ENCODE measurements around the gene ZC3H4.
"Not testable (repeated sequence)": the region's sequence is repeated elsewhere in the genome, so short reads cannot be mapped to it uniquely, and the experiment has no call there.

Gene ZC3H4

GRCh38 chr19:47107953-47108746 lies 5.4 kb downstream of the ZC3H4 start:
- DNase-seq (ENCODE audit: low spot score), result no peak

GRCh38 chr19:47107202-47107952 lies 6.2 kb downstream of the ZC3H4 start:
- no peak for DNase-seq (ENCODE audit: low spot score)

GRCh38 chr19:47106821-47107201 lies 6.8 kb downstream of the ZC3H4 start:
- DNase-seq (ENCODE audit: low spot score), result no peak

DNA sequence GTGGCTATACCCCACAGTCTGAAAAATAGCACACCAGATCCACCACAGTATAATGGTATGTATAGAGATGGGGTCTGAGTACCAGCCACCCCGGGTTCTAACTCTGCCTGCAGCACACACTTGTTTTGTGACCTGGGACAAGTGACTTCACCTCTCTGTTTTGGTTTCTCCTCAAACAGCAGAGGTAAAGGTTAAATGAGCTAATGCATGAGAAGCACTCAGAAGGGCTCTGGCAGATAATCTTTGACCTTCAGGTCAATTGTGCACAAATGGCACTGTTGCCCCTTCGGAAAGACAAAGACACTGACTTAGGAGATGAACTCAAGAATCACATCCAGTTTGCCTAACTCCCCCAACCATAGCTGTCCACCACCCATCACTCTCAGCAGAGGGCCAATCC lies 7.7 kb downstream of the ZC3H4 start:
- no peak for DNase-seq (ENCODE audit: low spot score)

DNA sequence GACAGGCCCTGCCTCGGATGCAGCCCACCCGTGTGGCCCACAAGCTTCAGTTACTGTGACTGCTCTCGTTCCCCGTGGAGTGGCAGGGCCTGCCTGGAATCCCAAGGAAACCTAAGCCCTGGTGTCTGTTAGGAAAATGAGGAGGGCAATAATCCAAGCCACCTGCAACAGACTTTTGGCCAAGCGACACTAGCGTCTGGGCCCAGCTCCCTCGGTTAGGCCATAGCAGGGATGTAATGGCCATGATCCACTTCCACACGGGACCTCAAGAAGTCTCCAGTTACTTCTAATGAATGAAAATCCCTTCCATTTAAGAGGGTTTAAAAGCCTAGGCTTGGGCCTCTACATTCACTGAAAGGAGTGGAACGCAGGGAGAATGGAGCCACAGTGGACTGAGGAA lies 8.9 kb downstream of the ZC3H4 start:
- no peak for DNase-seq (ENCODE audit: low spot score)

DNA sequence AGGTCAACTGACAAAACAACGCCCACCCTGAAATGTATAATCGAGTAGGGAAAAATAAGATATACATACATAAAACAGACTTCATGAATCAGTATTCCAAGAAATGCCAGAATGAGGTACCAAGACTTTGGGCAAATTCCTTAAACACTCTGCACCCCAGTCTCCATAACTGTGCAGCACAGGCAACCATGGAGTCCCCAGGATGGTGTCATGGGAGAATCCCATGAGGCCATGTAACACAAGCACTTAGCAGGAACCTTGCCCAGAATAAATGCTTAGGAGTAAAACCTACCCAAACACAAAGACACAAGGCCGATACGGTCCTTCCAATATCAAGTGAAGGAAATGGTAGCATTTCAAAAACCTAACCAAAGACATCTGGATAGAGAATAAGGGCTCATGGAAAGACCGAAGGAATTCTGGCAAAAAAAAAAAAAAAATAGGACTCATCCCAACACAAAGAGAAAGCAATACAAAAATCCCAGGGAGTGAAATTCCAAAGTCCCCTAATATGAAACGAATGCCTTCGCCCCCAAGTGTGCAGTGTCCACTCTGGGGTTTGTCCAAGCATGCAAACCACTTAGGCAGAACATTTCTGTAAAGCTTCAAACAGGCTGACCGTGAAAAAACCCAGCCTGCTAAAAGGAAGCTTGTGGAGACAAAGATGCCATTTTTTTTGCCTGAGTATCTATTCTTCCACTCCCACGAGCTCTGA lies 11.1 kb downstream of the ZC3H4 start:
- DNase-seq (ENCODE audit: low spot score), result no peak

GRCh38 chr19:47101116-47101515 lies 12.5 kb downstream of the ZC3H4 start:
- not testable (repeated sequence) for DNase-seq (ENCODE audit: low spot score)

GRCh38 chr19:47100290-47100689 lies 13.3 kb downstream of the ZC3H4 start:
- DNase-seq (ENCODE audit: low spot score), result no peak

- no peak for DNase-seq (ENCODE audit: low spot score)
These were observed 14.0 kb downstream of the ZC3H4 start for GRCh38 chr19:47099576-47100050.

DNA sequence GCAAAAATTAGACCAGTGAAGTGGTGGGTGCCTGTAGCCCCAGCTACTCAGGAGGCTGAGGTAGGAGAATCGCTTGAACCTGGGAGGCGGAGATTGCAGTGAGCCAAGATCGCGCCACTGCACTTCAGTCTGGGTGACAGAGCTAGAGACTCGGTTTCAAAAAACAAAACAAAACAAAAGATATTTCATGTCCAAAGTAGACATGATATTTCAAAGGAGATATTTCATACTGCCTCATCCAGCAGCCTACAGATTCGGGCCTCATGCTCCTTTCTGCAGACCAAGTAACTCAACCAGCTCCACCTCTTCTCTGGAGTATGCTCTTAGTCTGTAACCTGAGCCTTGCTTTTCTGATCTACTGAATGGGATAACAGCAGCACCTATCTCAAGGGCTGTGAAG lies 15.0 kb downstream of the ZC3H4 start:
- DNase-seq (ENCODE audit: low spot score), result no peak

DNA sequence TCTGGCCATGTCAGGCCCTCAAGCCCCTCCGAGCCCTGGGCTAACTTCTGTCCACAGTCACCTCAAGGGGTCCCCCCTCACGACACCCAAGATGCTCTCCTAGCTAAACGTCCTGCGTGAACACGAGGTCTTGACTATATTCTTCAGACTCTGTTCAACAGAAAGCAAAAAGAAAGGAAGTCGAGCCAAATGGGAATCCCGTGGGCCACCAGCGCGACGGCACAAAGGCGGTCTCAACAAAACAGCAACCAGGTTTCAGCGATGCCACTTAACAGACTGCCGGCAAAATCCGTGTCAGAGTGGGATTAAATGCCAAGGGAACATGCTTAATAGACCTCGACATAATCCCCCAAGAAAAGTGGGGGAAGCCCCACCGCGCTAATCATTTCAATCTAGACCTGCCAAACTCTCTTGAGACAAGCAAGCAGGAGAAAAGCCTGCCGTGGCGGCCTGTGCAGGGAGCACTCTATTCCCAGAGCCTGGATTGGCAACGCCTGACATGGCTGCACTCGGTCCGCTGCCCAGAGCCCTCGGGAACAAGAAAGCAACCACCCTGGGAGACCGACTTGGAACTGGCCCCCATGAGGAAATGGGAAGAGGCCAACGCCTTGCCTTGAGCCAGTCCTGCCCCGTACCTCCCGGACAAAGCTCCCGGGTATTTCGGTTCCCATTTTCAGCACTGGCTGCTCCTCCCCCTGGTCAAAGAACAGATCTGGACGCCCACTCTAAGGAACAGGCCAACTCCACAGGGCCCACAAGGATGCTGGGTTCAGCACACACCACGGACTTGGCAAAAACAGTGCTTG lies 16.0 kb downstream of the ZC3H4 start:
- DNase-seq (ENCODE audit: low spot score), result no peak

DNA sequence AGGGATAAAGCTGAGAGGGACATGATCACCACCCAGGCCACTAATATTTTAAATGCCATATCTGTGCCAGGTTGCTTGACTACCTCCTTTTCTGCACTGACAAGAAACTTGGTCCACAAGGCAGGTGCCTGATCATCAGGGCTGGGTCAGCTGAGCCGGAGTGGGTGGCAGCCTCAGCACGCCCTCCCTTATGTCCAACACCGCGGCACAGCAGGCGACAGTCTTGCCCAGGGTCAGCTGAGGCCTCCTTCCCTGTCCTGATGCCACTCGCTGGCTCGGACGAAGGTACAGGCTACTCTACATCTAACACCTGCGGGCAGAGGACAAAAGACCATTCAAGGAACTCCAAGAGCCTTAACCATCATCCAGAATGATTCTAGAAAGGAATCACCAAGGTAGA lies 16.9 kb downstream of the ZC3H4 start:
- DNase-seq (ENCODE audit: low spot score), result no peak

DNA sequence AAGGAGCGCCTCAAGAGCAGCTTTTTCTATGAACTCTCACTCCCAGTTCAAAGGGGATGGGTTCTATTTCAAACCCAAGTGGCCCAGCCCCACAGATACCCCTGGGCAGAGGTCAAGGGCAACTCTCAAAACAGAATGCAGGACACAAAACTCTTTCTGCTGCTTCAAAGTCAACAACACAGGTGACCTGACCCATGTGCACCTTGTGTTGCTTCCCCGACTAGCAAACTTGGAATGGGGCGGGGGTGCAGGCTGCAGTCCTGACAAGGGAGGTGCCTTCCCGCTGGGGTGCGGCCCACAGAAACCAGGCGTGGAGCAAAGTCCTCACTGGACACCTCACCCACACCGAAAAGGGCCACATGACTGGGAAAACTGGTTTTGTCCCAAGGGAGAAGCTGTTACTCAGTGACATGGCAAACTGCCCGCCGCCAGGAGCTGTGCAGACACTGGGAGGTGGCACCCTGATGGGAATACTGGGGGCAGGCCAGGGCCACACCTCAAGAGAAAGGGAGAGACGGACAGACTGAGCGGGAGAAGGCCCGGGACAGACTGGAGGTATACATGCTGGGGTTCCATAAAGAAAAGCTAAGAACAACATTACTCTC lies 17.4 kb downstream of the ZC3H4 start:
- no peak for DNase-seq (ENCODE audit: low spot score)

DNA sequence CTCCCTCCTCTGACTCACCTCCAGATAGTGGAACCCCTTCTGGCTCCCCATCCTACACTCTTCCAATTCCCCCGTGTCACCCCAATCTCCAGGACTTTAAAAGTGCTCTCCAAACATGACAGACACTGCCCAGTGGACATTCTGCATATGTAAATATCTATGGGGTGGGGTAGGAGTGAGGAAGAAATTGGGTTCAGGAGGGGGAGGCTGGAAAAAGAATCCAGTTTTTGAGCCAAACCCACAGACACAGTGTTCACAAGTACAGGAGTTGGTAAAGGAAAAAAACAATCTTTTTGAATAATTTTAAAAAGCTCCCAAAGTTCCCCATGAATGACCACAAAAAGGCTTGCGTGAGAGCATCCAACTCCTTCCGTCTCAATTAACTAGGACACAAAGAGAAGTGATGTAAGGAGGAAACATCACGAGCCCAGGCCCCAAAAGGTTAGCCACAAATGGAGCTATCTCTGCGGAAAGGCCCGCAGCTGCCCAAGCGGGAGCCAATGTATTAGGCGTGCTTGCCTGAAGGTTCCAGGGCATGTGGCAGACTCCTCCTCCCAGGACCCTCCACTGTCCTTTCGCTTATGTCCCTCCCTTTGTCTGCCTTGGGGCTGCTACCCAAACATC lies 18.0 kb downstream of the ZC3H4 start:
- DNase-seq (ENCODE audit: low spot score), result no peak

DNA sequence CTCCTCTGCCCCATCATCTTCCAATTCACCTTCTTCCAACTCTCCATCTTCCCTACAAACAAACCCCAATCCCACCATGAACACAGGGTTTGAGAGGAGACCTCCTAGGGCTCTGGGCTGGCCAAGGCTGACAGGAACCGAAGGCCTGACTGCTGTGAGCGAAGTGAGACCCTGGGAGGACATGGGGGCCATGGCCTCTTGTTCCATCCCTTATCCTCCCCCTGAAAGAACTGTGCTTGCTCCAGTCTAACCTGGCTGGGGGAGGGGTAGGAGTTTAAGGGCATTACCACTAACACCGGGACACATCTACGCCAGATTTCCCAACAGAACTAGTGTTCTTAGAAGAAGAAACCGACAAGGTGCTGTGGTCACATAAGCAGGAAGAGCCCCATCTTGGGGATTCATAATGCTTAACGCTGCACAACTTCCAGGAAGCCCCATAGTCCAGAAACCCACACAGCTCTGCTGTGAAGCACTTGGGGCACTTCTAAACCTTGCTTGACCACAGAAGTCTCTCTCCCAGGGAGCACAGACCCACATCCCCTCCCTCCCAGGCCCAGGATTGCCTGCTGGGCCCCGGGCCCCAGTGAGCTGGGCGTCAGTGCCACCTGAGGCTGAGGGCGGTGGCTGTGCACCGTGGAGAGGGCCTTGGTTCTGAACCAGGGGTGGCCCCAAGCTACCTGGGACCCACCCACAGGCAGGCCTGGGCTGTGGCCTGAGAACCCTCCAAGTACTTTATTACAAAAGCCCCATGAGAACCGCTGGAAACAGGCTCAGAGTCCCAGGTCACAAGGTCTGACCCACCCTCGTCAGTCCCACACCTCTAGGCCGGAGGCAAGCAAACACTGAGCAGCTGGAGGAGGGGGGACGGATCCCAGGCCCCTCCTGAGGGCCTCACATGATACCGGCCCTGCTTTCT lies 18.8 kb downstream of the ZC3H4 start:
- DNase-seq (ENCODE audit: low spot score), result no peak

DNA sequence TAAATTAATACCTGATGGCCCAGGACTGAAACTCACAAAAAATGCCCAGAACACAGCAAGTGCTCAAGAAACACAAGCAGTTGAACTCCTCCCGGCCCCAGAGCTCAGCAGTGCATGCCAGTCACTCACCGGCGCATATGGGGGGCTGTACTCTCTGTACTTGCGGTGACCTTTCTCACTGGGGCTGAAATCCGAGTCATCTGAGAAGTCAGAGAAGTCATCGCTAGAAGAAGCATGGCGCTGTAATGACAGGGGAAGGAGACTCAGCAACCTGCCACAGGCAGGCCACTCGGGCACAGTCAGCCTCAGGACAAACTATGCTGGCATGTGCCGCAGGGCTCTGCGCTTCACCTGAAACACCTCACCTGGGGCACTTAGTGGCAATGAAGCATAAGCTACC lies 19.7 kb downstream of the ZC3H4 start:
- no peak for DNase-seq (ENCODE audit: low spot score)

DNA sequence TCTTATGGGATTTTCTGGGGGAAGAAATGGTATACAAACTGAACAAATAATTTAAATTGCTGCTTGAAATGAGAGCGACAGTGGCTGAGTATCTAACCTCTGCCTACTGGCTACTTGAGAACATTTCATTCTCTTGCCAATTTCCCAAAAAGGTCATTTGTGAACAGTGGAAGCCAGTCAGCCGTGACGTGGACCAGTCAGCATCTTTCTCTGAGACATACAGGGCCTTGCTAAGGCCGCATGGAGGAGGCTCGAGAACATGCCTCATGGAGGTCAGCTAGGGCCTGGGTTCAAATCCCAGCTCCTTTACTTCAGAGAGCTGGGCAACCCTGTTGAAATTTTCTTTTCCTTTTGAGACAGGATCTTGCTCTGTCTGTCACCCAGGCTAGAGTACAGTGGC lies 20.3 kb downstream of the ZC3H4 start:
- DNase-seq (ENCODE audit: low spot score), result no peak

DNA sequence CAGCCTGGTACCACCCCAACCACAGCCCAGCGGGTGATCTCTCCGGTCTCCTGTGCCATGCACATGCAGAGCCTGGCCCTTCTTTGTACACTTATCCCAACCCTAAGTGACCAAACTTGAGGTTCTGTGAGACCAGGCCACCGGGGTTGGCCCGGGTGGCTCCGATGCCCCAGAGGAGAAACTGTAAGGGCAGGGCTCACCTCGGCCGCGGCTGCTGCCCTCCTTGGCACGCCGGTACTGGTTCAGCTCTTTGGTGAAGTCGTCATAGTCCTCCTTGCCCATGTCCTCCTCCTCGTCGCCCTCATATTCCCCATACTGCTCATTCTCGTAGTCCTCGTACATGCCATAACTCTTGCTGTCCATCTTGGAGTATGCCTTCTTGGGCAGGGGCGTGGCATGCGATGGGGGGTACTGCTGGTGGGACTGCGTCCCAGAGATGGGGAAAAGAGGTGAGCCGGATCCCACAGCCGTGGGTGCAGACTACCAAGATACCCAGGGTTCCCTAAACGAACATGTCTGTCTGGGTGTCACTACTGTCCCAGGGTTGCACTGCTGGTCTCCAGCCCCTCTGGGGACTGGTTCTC lies 23.7 kb downstream of the ZC3H4 start:
- no peak for DNase-seq (ENCODE audit: low spot score)

DNA sequence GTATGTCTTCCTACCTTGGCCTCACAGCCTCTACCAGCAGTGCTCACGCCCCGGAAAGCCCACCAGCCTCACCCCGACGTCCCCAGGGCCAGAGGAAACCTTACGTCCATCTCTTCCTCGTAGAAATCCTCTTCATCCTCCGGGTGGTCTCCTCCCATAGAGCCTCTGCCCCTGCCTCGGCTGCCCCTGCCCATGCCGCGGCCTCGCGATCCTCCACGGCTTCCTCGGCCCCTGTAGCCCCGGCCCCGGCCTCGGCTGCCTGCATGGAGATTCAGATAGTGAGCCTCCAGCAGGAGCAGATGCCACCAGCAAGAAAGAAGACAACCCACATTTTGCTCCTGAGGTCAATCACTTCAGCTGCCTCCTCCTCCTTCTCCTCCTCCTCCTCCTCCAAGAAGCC lies 27.3 kb downstream of the ZC3H4 start:
- DNase-seq (ENCODE audit: low spot score), result no peak

Data from germinal center (tissue), 1 donor.